OCI-LY3 (cell line): Measurements from ENCODE around the gene RNF14.

Experiments
- H2AFZ ChIP-seq: fragments of 200-600, 300-600 bp; shearing (Covaris generic); 2 replicates; pipeline ENCODE4 v1.6.0; 2014; ENCODE audit warnings: antibody characterized with exemption, low read depth, low read length
- H3K27ac ChIP-seq: fragments of 200-600, 300-600 bp; sonication (generic); 2 replicates; pipeline ENCODE4 v1.5.1; 2014; ENCODE audit warnings: mild to moderate bottlenecking, low read length, moderate library complexity, mixed read lengths
- H3K27me3 ChIP-seq: fragments of 200-600, 300-600 bp; sonication (generic); 2 replicates; pipeline ENCODE4 v1.6.1; 2014; ENCODE audit warnings: low read depth, low read length, mixed read lengths
- H3K36me3 ChIP-seq: fragments of 200-600, 300-600 bp; sonication (generic); replicated peaks from 2 replicates; pipeline ENCODE3; 2014; ENCODE audit warnings: low read depth, low read length, mixed read lengths
- H3K4me1 ChIP-seq: fragments of 300-600, 200-600 bp; sonication (generic); 2 replicates; pipeline ENCODE4 v1.6.1; 2014; ENCODE audit warnings: low read length, mixed read lengths
- H3K4me2 ChIP-seq: fragments of 200-600, 300-600 bp; sonication (generic); 2 replicates; pipeline ENCODE4 v1.6.1; 2014; ENCODE audit warnings: low read length, mixed read lengths
- H3K4me3 ChIP-seq: fragments of 300-600, 200-600 bp; sonication (generic); 2 replicates; pipeline ENCODE4 v1.5.1; 2014; ENCODE audit warnings: antibody characterized with exemption, mild to moderate bottlenecking, low read length, moderate library complexity
- H3K79me2 ChIP-seq: fragments of 300-600, 200-600 bp; shearing (Covaris generic); 2 replicates; pipeline ENCODE4 v1.6.1; 2014; ENCODE audit warnings: mild to moderate bottlenecking, low read length, mixed read lengths
- H3K9ac ChIP-seq: fragments of 300-600, 200-600 bp; shearing (Covaris generic); 2 replicates; pipeline ENCODE4 v1.6.0; 2014; ENCODE audit warnings: mild to moderate bottlenecking, low read length, moderate library complexity
- H3K9me3 ChIP-seq: fragments of 200-600, 300-600 bp; shearing (Covaris generic); 2 replicates; pipeline ENCODE4 v1.6.1; 2014; ENCODE audit warnings: low read length, mixed read lengths; ENCODE audit not compliant: insufficient read depth
- H4K20me1 ChIP-seq: fragments of 200-600, 300-600 bp; sonication (generic); 2 replicates; pipeline ENCODE4 v1.6.1; 2016; ENCODE audit warnings: low read length, mixed read lengths; ENCODE audit not compliant: insufficient read depth
- EZH2phosphoT487 ChIP-seq: fragments of 200-600 bp; shearing (Covaris generic); IDR thresholded peaks from 2 replicates; pipeline ENCODE4 v1.6.1; 2018; ENCODE audit warnings: antibody characterized with exemption, mixed run types, low read depth
- TF ChIP-seq, protein P1 (sequence below): fragments of 200-600, 300-600 bp; sonication (generic); IDR thresholded peaks from 2 replicates; pipeline ENCODE4 v1.5.1; 2014; ENCODE audit warnings: antibody characterized with exemption, low read length, low read depth

Gene RNF14

DNA sequence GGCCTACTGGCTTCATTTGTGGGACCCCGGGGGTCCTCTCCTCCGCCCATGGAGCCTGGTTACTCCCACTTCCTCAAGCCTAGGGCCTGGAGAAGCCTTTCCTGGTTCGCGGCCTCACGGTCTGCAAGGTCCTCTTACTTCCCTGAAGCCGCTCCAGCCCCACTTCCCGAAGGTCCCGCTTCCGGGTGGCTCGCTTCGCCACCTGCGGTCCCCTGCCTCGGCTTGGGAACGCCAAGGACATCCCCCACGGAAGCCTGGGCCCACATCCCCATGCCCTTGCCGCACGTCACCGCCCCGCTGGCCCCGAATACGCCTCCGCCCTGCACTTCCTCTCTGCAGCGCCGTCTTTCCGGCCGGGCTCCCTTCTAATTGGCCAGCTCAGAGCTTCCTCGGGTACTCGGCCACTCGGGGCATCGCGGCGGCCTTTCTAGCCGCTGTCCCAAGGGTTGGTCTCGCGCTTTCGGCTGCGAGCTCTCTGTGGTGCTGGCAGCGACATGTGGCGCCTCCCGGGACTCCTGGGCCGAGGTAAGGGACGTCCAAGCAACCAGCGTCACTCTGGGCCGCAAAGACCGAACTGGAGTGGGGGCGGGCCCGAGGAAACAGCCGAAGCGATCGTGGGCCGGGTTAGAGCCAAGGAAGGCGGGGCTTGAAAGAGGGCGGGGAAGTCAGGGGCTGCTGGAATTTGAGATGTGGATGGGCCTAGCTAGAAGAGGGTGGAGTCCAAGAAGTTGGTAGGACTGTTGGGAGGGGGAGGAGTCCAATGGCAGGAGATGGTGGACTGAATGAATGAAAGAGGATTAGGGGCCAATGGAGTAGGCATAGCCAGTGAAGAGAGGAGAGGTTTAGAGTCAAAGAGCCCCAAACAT, 45.2 kb upstream of the RNF14 start, which contains the start of gene DELE1:
Gene DELE1 (plus strand): TSS at position 424 of the 866 bp plus-strand sequence. CDS start 71 bp downstream, at position 495.
- H4K20me1 ChIP-seq, result peaks cover 4% of the 10 kb centered on the region; the same call in 1 of the 2 replicates
- no peaks in the 10 kb centered on the region for H3K9me3 ChIP-seq
- H3K27ac ChIP-seq, result peak within 1 kb of the TSS; percentile 87
- peak within 1 kb of the TSS; percentile 76 for H3K4me2 ChIP-seq
- H3K4me3 ChIP-seq, result peak within 1 kb of the TSS; percentile 97
- H3K79me2 ChIP-seq, result peaks cover 13% of the 10 kb centered on the region
- H3K9ac ChIP-seq, result peak within 1 kb of the TSS; percentile 97
- peaks cover 8% of the 10 kb centered on the region for H3K36me3 ChIP-seq
- TF ChIP-seq, protein P1, sequence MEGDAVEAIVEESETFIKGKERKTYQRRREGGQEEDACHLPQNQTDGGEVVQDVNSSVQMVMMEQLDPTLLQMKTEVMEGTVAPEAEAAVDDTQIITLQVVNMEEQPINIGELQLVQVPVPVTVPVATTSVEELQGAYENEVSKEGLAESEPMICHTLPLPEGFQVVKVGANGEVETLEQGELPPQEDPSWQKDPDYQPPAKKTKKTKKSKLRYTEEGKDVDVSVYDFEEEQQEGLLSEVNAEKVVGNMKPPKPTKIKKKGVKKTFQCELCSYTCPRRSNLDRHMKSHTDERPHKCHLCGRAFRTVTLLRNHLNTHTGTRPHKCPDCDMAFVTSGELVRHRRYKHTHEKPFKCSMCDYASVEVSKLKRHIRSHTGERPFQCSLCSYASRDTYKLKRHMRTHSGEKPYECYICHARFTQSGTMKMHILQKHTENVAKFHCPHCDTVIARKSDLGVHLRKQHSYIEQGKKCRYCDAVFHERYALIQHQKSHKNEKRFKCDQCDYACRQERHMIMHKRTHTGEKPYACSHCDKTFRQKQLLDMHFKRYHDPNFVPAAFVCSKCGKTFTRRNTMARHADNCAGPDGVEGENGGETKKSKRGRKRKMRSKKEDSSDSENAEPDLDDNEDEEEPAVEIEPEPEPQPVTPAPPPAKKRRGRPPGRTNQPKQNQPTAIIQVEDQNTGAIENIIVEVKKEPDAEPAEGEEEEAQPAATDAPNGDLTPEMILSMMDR, result no peak
- no peak for TF ChIP-seq EZH2phosphoT487
- H3K27me3 ChIP-seq, result no peaks in the 10 kb centered on the region
- peak within 1 kb of the TSS; percentile 95 for H2AFZ ChIP-seq
- H3K4me1 ChIP-seq, result peaks cover 5% of the 10 kb centered on the region; the same call in 1 of the 2 replicates

DNA sequence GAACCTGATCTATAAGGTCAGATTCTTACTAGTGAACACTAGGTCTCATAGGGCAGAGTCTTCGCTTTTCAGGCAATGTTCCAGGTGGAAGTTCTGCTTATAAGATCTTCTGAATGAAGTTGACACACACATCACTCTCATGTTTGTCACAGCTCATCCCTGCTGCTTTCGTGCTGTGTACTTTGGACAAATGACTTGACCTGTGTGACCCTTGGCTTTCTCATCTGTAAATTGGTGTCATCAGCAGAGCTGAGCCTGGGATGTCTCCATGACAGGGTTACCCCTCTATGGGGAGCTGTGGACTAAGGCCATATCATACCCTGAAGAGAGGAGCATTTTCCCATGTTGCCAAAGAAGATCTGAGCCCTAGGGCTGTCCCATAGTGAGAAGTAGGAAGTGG, 42.5 kb upstream of the RNF14 start:
- Histone ChIP-seq H3K9ac (no peak overlapping the region), H3K4me2 (no peak overlapping the region), H3K9me3 (no peaks in the 10 kb centered on the region), H2AFZ (no peak overlapping the region), H3K4me1 (peaks cover 5% of the 10 kb centered on the region; the same call in 1 of the 2 replicates), H3K79me2 (peaks cover 13% of the 10 kb centered on the region), H3K4me3 (no peak overlapping the region), H4K20me1 (peaks cover 4% of the 10 kb centered on the region; the same call in 1 of the 2 replicates), H3K36me3 (peaks cover 14% of the 10 kb centered on the region), H3K27ac (no peak overlapping the region), H3K27me3 (no peaks in the 10 kb centered on the region)
- TF ChIP-seq EZH2phosphoT487, result no peak
- TF ChIP-seq, protein P1, result no peak

- no peak overlapping the region for H3K4me3 ChIP-seq
- H3K4me2 ChIP-seq, result no peak overlapping the region
- H3K4me1 ChIP-seq, result 0 out of 2 replicates have a peak, but pooled peaks cover 3% of the 10 kb centered on the region
- H2AFZ ChIP-seq, result no peak overlapping the region
- no peak for TF ChIP-seq EZH2phosphoT487
- TF ChIP-seq, protein P1, result no peak
- peaks cover 4% of the 10 kb centered on the region; the same call in 1 of the 2 replicates for H4K20me1 ChIP-seq
- no peak overlapping the region for H3K27ac ChIP-seq
- H3K79me2 ChIP-seq, result peaks cover 9% of the 10 kb centered on the region
- peaks cover 21% of the 10 kb centered on the region for H3K36me3 ChIP-seq
- no peak overlapping the region for H3K9ac ChIP-seq
- H3K9me3 ChIP-seq, result no peaks in the 10 kb centered on the region
- H3K27me3 ChIP-seq, result no peaks in the 10 kb centered on the region
Observed at GRCh38 chr5:141928051-141928450, 40.9 kb upstream of the RNF14 start.

GRCh38 chr5:141929398-141930058, 39.4 kb upstream of the RNF14 start:
- H2AFZ ChIP-seq, result no peak overlapping the region
- H3K27ac ChIP-seq, result no peak overlapping the region
- H3K4me3 ChIP-seq, result no peak overlapping the region
- no peak overlapping the region for H3K4me2 ChIP-seq
- H3K4me1 ChIP-seq, result no peaks in the 10 kb centered on the region
- H4K20me1 ChIP-seq, result no peaks in the 10 kb centered on the region
- H3K9me3 ChIP-seq, result no peaks in the 10 kb centered on the region
- peaks cover 25% of the 10 kb centered on the region for H3K36me3 ChIP-seq
- no peak for TF ChIP-seq EZH2phosphoT487
- TF ChIP-seq, protein P1, result no peak
- H3K27me3 ChIP-seq, result no peaks in the 10 kb centered on the region
- H3K79me2 ChIP-seq, result no peaks in the 10 kb centered on the region; the same call in 1 of the 2 replicates
- no peak overlapping the region for H3K9ac ChIP-seq
